DMS153 (cell line): ENCODE data around the gene AFAP1.

Source experiments
- DNase-seq: peaks from one replicate; lab custom pipeline; 2025; lab: John Stamatoyannopoulos, UW

AFAP1 gene

GRCh38 chr4:7863911-7864681, 75.6 kb downstream of the AFAP1 start:
- no peak for DNase-seq

- DNase-seq, result no peak
These were observed 77.0 kb downstream of the AFAP1 start for GRCh38 chr4:7862561-7863192.

GRCh38 chr4:7861440-7861881, 78.2 kb downstream of the AFAP1 start:
- DNase-seq, result no peak

- DNase-seq, result no peak
These were observed 79.0 kb downstream of the AFAP1 start for GRCh38 chr4:7860600-7861163.

- no peak for DNase-seq
These were observed 80.3 kb downstream of the AFAP1 start for GRCh38 chr4:7859326-7859725.

GRCh38 chr4:7858498-7858897, 81.2 kb downstream of the AFAP1 start:
- no peak for DNase-seq

- no peak for DNase-seq
These were observed 81.7 kb downstream of the AFAP1 start for GRCh38 chr4:7857993-7858392.

- DNase-seq, result no peak
These were observed 82.4 kb downstream of the AFAP1 start for GRCh38 chr4:7857238-7857701.

- DNase-seq, result no peak
These were observed 83.9 kb downstream of the AFAP1 start for GRCh38 chr4:7855731-7856130.

- no peak for DNase-seq
These were observed 84.8 kb downstream of the AFAP1 start for GRCh38 chr4:7854697-7855370.

- no peak for DNase-seq
These were observed 85.4 kb downstream of the AFAP1 start for GRCh38 chr4:7854216-7854615.

GRCh38 chr4:7853271-7853670, 86.4 kb downstream of the AFAP1 start:
- DNase-seq, result no peak

GRCh38 chr4:7852568-7853185, 87.0 kb downstream of the AFAP1 start:
- no peak for DNase-seq

GRCh38 chr4:7850489-7850888, 89.2 kb downstream of the AFAP1 start:
- no peak for DNase-seq

GRCh38 chr4:7847206-7847605, 92.5 kb downstream of the AFAP1 start:
- DNase-seq, result no peak

- no peak for DNase-seq
These were observed 94.0 kb downstream of the AFAP1 start for GRCh38 chr4:7845493-7846128.

- DNase-seq, result no peak
These were observed 95.1 kb downstream of the AFAP1 start for GRCh38 chr4:7844594-7844991.

GRCh38 chr4:7843831-7844593, 95.6 kb downstream of the AFAP1 start:
- no peak for DNase-seq

- no peak for DNase-seq
These were observed 97.0 kb downstream of the AFAP1 start for GRCh38 chr4:7842384-7843279.

- no peak for DNase-seq
These were observed 97.8 kb downstream of the AFAP1 start for GRCh38 chr4:7841894-7842293.
